Activated CD4-positive, alpha-beta T cell treated with anti-CD3 and anti-CD28 coated beads, Interleukin-2, Interleukin-6, amounts not matched to agents 100 ng/mL and 50 ng/mL, durations not matched to agents 16 hours and 8 hours (primary cell): ENCODE measurements around the gene MEMO1.
"Not testable (repeated sequence)": the region's sequence is repeated elsewhere in the genome, so short reads cannot be mapped to it uniquely, and the experiment has no call there.

Experiments used
- DNase-seq: peaks from one replicate; pipeline ENCODE4 v3.0.0-alpha.2; 2020

MEMO1 gene

DNA sequence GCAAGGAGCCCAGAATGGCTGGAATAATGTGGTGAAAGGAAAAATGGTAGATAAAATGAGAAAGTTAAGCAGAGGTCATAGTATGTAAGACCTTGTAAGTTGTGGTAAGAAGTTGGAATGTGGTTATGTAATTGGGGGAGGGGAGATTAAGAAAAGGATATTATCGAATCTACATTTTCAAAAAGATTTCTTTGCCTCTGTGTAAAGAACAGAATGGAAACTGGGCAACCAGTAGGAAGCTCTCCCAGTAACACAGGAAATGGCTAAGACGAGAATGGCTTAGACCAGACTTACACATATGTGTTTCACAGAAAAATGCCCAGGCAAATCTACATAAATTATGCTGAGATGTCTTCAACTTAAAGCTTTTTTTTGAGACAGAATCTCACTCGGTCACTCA is 13.2 kb downstream of the MEMO1 start:
- peak; percentile 15 for DNase-seq

DNA sequence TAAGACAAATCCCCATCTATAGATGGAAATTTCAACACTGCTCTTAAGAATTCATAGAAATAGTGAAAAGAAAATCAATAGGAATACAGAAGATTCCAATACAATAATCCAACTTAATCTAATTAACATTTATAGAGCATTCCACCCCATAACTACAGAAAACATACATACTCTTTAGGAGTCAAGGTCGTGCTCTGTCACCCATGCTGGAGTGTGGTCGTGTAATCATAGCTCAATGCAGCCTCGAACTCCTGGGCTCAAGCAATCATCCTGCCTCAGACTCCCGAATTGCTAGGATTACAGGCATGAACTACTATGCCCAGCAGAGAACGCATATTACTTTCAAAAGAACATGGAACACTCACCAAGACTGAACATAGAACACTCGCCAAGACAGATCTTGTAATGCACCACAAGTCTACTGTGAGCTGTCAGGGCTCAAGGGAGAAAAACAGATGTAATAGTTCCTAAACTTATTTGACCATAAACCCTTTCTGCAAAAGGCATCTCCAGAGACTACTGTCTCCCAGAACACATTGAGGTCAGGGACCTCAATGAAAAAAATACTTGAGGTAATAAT is 14.1 kb downstream of the MEMO1 start:
- DNase-seq, result no peak

DNA sequence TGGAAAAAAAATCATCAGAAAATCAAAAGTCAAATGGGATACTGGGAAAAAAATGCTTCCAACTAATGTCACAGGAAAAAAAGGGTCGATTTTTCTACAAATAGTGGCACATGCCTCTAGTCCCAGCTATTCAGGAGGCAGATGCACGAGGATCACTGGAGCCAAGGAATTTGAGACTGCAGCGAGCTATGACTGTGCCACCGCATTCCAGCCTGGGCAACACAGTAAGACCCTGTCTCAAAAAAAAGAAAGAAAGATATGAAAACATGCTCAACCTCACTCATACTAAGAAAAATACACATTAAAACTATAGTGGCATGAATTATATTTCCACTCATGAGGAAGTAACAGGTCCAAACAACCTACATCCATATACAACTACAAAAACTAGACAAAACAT is 17.9 kb downstream of the MEMO1 start:
- DNase-seq, result no peak

DNA sequence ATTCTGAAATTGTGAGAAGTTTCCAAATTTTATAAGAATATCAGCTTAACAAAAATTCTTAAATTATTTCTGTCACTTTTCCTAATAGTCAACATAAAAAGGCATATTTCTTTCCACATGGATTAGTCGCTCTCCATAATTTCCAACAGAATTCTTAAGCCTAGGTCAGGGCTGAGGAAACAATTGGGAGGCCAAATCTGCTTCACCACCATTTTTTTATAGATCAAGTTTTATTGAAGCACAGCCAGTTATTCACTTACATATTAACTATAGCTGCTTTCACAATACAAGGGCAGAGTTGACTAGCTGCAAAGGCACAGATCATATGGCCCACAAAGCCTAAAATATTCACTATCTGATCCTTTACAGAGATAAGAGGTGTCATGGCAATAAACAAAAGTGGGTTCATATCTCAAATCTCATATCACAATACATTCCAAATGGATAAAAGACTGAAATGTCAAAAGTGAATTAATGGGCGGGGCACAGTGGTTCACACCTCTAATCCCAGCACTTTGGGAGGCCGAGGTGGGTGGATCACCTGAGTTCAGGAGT is 18.7 kb downstream of the MEMO1 start:
- no peak for DNase-seq

DNA sequence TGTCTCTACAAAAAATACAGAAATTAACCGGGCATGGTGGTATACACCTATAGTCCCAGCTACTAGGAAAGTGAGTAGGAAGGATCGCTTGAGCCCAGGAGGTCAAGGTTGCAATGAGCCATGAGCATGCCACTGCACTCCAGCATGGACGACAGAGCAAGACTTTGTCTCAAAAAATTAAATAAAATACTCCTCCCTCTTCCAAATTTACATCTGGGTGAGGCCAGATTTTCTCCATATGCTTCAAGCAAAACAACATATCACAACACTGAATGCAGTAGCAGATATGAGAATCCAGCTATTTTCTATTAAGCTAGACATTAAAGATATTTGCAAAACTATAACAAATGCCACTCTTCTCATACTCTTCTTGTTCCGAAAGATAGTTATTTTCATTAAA is 20.9 kb downstream of the MEMO1 start:
- no peak for DNase-seq

DNA sequence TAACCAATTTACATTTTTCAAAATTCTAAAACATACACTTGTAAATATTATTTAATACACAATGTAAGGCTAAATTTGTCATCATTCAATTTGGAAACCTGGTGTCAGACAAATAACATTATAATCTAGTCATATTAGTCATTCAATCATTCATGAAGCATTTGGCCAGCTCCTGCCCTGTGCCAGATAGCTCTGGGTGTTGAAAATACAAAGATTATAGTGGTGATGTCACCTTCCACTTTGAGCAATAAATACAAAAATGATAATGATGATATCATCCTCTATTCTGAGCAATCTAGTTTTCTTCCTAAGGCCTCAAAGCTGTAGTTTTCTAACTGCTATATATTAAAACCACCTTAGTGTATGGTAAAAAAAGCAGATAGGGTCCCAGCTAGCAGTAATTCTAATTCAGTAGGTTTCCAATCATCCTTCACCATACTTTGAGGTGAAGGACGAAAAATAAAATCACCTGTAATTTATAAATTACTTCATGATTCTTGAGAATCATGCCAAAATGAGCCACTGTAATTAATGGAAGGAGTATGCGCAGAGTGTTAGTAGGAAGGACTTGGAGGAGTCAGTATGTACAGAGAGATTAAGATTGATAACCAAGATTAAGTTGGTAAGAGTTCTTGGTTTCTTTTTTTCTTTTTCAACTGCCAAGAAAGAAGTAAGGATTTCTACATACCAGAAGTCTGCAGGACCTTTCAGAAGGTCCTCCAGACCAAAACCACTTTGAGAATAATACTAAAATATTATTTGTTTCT is 23.2 kb downstream of the MEMO1 start:
- peak; percentile 16 for DNase-seq

DNA sequence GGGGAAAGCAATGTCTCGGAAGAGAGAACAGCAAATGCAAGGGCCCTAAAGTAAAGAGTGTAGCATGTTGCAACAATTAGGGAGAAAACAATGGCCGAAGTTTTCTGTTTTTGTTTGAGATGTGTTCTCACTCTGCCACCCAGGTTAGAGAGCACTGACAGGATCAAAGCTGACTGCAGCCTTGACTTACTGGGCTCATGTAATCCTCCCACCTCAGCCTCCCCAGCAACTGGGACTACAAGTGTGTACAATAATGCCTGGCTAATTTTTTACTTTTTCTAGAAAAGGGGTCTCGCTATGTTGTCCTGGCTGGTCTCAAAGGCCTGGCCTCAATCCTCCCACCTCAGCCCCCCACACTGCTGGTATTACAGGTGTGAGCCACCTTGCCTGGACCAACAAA is 23.9 kb downstream of the MEMO1 start:
- no peak for DNase-seq

DNA sequence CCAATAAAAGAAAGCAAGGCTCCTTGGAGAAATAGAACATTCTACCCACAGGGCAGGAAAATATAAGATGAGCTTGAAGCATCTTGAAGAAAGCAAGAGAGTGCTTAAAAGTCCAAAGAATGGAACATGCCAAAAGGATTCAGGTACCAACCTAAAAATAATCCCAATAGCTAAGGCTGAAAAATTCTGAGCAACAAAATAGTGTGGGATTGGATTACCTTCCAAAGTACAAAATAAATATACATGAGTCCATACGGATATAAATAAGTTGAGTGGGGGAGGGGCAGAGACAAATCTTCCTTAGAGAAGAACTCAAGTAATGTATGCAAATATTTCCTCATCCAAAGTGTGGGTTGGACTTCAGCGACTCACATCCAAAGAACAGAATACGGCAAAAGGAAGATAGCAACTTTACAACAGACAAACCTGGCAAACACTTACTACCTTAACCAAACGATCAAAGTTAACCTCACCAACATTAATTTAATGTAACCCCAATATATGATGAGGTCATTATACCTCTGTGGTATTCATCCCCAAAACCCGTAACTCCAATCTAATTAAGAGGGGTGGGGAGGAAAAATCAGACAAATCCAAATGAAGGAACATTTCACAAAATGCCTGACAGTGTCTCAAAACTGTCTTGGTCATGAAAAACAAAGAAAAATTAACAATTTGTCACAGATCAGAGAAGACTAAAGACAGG is 26.9 kb downstream of the MEMO1 start:
- DNase-seq, result no peak

DNA sequence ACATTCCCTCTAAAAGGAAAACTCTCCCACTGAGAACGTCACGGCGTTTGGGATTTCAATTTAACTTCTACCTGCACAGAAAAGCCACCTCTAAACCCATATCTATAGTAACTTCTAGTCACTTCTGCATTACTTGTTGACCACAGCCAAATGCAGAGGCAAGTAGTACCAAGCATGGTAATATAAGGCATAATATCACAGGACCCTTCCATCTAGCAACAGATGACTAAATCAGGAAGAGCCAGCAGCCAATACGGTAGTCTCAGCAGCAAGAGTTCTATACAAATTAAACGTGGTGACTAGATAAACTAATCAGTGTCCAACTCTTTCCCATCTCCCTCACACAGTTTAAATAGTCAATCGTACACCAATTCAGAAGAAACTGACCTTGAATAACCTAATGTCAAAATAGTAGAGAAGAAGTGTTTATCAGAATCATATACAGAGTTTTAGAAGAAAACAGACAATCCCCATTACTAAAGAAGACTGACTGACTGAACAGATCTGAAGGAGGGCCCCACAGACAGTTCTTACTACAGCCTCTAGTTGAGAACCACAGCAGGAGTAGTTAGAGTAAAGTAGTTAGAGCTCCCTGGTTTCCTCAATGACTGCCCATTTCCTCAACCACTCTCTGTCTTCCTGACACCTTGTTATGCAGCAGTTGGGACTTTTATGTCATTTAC is 30.0 kb downstream of the MEMO1 start:
- DNase-seq, result no peak

DNA sequence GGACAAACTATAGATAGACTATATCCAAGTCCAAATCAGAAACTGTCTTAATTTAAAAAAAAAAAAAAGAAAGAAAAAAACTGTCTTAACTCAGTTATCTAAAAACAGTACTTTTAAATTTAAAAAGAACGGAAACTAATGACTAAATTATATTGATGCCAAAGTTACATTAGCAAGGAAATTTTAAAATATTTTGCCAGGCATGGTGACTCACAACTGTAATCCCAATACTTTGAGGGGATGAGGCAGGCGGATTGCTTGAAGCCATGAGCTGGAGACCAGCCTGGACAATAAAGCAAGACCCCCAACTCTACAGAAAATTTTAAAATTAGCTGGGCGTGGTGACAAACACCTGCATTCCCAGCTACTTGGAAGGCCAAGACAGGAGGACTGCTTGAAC is 30.9 kb downstream of the MEMO1 start:
- DNase-seq, result no peak

DNA sequence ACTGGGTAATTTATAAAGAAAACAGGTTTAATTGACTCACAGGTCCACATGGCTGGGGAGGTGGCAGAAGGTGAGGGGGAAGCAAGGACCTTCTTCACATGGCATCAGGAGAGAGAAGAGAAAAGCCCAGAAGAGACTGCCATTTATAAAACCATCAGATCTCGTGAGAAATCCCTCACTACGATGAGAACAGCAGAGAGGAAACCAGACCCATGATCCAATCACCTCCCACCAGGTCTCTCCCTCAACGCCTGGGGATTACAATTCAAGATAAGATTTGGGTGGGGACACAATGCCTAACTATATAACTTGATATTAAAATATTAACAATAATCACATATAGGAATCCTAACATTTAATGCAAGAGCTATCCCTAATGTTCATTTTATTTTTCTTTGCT is 31.8 kb downstream of the MEMO1 start:
- no peak for DNase-seq

DNA sequence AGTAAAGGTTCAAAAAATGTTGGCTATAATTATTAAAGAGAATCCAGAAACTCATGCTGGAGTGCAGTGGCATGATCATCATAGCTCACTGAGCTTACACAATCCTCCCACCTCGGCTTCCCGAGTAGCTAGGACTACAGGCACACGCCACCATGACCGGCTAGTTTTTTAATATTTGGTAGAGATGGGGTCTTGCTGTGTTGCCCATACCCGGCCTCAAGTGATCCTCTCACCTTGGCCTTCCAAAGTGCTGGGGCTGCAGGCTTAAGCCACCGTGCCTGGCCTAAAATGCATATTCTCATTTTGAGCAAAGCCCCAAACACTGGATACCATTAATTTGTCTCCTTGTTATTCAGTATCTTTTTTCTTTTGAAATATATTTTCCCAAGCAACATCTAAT is 32.4 kb downstream of the MEMO1 start:
- no peak for DNase-seq

DNA sequence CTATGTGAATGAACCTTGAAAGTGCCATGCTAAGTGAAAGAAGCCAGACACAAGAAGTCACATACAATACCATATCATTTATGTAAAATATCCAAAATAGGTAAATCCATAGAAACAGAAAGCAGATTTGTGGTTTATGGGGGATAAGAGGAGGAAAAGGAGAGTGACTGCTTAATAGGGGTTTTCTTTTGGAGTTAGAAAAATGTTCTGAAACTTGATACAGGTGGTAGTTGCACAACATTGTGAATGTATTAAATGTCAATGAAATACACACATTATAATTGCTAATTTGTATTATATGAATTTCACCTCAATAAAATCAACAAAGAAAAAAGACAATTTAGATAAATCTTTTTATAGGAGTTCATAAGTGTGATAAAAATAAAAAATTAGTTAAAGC is 37.1 kb downstream of the MEMO1 start:
- no peak for DNase-seq

DNA sequence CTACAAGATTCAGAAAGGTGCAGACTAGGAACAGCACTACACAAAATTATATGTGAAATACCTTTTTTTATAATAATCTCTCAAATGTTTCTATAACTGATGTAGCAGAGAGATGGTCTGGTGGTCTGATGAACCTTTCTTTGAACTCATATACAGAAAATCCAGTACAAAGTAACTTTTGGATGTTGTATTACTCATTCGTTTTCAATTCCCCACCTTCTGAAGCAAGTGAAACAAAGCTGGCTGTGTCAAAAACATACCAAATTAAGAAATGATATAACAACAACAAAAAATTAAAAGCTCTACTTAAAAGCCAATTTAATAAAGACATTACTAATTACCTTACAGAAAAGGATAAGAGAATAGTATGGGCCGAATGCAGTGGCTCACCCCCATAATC is 38.7 kb downstream of the MEMO1 start:
- DNase-seq, result no peak

DNA sequence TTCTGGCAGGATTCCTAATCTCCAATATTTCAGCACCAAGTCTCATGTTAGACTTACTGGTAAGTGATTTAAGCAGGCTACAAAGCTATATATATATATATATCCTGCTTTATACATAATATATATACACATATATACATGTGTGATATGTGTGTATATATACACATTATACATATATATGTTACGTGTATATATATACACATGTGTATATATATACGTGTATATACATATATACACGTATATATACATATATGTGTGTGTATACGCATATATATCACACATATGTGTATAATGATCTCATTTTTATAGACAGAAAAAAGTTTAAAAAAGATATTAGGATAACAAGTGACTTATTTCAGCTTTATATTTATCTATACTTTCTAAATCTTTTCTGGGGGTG is 41.6 kb downstream of the MEMO1 start:
- DNase-seq, result no peak

DNA sequence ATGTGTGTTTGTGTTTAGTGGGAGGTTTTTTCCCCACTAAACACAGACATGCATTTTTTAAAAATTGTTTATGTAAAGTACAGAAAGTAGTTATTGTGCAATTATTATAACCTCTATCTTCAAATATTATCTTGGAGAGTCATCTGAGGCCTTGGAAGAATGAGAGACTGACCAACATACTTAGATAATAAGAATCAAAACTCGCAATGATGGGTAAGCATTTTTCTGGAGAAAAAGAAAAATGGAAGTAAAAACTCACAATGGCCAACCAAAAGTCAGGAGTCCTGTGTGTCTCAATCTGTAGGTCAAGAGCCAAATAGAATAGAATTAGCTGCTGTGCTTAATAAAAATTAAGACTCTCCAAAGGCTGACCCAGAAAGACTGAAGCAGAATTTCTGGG is 43.0 kb downstream of the MEMO1 start:
- no peak for DNase-seq

DNA sequence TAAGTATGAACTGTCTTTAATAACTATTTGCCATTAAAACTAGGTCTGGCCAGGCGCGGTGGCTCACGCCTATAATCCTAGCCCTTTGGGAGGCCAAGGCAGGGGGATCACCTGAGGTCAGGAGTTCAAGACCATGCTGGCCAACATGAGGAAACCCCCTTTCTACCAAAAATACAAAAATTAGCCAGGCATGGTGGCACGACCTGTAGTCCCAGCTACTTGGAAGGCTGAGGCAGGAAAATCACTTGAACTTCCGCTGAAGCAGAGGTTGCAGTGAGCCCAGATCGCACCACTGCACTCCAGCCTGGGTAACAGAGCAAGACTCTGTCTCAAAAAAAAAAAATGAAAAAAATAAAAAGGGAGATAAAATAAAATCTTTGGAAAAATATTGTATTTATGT is 44.4 kb downstream of the MEMO1 start:
- not testable (repeated sequence) for DNase-seq

DNA sequence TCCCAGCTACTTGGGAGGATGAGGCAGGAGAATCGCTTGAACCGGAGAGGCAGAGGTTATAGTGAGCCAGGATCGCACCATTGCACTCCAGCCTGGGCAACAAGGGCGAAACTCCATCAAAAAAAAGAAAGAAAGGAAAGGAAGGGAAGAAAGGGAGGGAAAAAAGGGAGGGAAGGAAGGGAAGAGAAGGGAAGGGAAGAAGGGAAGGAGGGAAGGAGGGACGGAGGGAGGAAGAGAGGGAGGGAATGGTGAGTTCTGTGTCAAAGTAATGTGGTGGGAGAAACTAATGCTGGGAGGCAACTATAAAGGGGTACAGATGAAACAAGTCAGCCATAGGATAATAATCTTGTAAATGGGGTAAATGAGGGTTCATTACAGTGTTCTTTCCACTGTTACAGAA is 45.7 kb downstream of the MEMO1 start:
- no peak for DNase-seq

DNA sequence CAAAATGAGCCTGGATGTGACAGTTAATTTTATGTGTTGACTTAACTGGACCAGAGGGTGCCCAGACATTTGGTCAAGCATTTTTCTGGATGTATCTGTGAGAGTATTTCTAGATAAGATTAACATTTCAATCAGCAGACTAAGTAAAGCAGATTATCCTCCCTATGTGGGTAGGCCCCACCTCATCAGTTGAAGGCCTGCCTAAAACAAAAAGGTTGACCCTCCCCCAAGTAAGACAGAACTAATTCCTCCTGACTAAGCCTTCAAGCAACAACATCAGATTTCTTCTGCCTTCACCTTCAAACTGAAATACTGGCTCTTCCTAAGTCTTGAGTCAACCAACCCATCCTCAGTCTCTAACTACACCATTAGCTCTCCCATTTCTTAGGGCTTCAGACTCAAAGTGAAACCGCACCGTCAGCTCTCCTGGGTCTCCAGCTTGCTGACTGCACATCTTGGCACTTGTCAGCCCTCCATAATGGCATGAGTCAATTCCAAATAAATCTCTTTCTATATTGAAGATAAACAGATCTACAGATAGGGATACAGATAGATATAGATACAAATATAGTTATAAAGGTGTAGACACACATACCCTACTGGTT is 47.9 kb downstream of the MEMO1 start:
- peak; percentile 87 for DNase-seq

DNA sequence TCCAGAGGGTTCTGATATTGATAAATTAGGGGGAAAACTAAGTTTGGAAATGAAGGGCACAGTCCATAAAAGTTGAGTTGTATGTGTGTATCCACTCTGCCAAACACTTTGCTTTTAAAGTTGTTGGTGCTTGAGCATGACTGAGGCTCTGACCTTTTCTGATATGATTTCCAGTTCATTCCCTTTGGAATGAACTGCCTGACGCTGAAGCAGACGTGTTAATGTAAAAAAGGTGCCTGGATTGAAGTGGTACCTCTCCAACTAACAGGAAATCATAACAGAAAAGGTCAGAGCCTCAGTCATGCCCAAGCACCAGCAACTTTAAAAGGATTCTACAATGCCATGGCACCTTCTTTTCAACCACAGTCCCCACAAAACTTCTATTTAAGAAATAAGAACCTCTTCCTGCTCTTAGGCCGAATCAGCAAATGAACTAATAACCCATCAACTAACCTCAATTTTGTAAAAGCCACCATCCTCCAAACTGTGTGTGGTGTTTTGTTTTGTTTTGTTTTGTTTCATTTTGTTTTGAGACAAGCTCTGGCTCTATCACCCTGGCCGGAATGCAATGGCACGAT is 52.6 kb downstream of the MEMO1 start:
- DNase-seq, result no peak

DNA sequence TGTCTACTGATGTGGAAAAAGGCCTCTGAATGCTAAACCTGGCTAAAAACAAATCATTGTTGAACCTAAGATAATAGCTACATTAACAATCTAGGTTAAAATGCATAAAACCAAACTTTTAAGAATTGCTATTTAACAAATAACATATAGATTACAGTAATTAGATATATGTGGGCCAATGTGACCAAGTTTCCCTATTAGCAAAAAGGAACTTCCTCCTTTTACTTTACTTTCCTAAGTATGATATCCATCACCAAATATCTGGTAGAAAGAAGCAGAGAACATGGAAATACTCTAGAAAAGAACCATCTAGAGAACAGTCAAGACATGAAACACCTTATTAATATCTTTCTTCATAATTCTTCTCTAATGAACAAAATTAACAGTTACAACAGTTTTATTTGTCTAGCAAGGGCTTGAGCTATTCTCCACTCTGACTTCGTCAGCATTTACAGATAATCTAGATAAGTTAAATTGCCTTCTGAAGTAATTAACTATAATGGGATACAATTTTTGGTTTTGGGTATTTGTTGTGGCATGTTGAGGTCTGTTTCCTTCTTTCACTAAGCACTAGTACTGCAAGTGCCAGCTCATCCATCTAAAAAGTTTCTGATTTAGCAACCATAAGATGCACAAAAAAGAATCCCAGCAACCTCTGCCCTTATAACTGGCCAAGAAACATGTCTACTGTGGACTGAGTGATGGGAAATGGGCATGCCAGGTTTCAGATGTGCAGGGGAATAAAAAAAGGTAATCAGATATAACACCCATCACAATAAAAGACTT is 53.3 kb downstream of the MEMO1 start:
- DNase-seq, result peak; percentile 41

DNA sequence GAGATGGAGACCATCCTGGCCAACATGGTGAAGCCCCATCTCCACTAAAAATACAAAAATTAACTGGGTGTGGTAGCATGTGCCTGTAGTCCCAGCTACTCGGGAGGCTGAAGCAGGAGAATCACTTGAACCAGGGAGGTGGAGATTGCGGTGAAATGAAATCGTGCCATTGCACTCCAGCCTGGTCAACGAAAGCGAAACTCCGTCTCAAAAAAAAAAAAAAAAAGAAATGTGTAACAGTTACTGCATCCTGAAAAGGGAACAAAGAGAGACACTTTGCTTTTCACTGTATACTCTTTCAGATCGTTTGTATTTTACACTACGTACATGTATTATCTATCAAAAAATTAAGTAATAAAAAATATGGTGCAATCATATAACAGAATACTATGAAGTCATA is 53.9 kb downstream of the MEMO1 start:
- DNase-seq, result not testable (repeated sequence)
